Measurements from ENCODE around the gene LHX1. TPM values are rescaled to one million over a fixed set of nuclear protein-coding genes. Genes with fewer than 3 reads are reported as not detected.

The LHX1 gene
- total RNA-seq, 1 donor from 2014 or later: not detected

GRCh38 chr17:36938566-36939051 is 1.3 kb downstream of the LHX1 start:
- no peak overlapping the region for H3K4me3 ChIP-seq
- TF ChIP-seq CTCF (IDR thresholded peaks at IDR 0.05): no peak
- H3K4me1 ChIP-seq: peaks cover 67% of the 10 kb centered on the region
- no peaks in the 10 kb centered on the region for H3K36me3 ChIP-seq
- no peak for ATAC-seq
- H3K27me3 ChIP-seq (ENCODE audit: low read depth): peaks cover 100% of the 10 kb centered on the region
- intact Hi-C loops (cut with DNase I): no loop called here
- H3K9me3 ChIP-seq: no peaks in the 10 kb centered on the region
- no peak overlapping the region for H3K27ac ChIP-seq
- DNase-seq: no peak

GRCh38 chr17:36939052-36939801 is 2.0 kb downstream of the LHX1 start:
- no peak overlapping the region for H3K4me3 ChIP-seq
- peaks cover 61% of the 10 kb centered on the region for H3K4me1 ChIP-seq
- intact Hi-C loops (cut with DNase I): no loop called here
- no peak for TF ChIP-seq CTCF (IDR thresholded peaks at IDR 0.05)
- H3K27ac ChIP-seq: no peak overlapping the region
- no peak for ATAC-seq
- no peak for DNase-seq
- H3K36me3 ChIP-seq: no peaks in the 10 kb centered on the region
- peaks cover 100% of the 10 kb centered on the region for H3K27me3 ChIP-seq (ENCODE audit: low read depth)
- no peaks in the 10 kb centered on the region for H3K9me3 ChIP-seq

GRCh38 chr17:36939802-36940312 is 2.6 kb downstream of the LHX1 start:
- TF ChIP-seq CTCF (IDR thresholded peaks at IDR 0.05): no peak

GRCh38 chr17:36940313-36941264 is 3.3 kb downstream of the LHX1 start:
- Histone ChIP-seq H3K27me3 (ENCODE audit: low read depth) (peaks cover 100% of the 10 kb centered on the region), H3K36me3 (no peaks in the 10 kb centered on the region), H3K4me1 (peaks cover 47% of the 10 kb centered on the region), H3K9me3 (no peaks in the 10 kb centered on the region), H3K27ac (no peak overlapping the region), H3K4me3 (no peak overlapping the region)
- intact Hi-C loops (cut with DNase I): no loop called here
- ATAC-seq (no peak), DNase-seq (no peak)
- no peak for TF ChIP-seq CTCF (IDR thresholded peaks at IDR 0.05)

More at GRCh38 chr17:36939802-36940312, 2.6 kb downstream of the LHX1 start:
- DNase-seq (no peak), ATAC-seq (no peak)
- Histone ChIP-seq H3K4me1 (peaks cover 55% of the 10 kb centered on the region), H3K4me3 (no peak overlapping the region), H3K36me3 (no peaks in the 10 kb centered on the region), H3K27me3 (ENCODE audit: low read depth) (peaks cover 100% of the 10 kb centered on the region), H3K9me3 (no peaks in the 10 kb centered on the region), H3K27ac (no peak overlapping the region)
- intact Hi-C loops (cut with DNase I): no loop called here

GRCh38 chr17:36941265-36942010 is 4.2 kb downstream of the LHX1 start:
- H3K27me3 ChIP-seq (ENCODE audit: low read depth): peaks cover 100% of the 10 kb centered on the region
- no peak for DNase-seq
- H3K36me3 ChIP-seq: no peaks in the 10 kb centered on the region
- no peak for ATAC-seq
- intact Hi-C loops (cut with DNase I): no loop called here
- no peak overlapping the region for H3K4me3 ChIP-seq
- H3K4me1 ChIP-seq: peaks cover 39% of the 10 kb centered on the region
- H3K27ac ChIP-seq: no peak overlapping the region
- H3K9me3 ChIP-seq: no peaks in the 10 kb centered on the region
- TF ChIP-seq CTCF (IDR thresholded peaks at IDR 0.05): no peak

Data from lower lobe of right lung (tissue), 2 donors.